Panc1 (cell line): ENCODE results near the gene SYNM. TPM values are rescaled to one million over a fixed set of nuclear protein-coding genes. Genes with fewer than 3 reads are reported as not detected.

ENCODE experiments used
- ATAC-seq: fragments of 200-7000 bp; cut with Tn5 transposase; 2 replicates; pipeline ENCODE4 v1.9.1; 2020; ENCODE audit warnings: mild to moderate bottlenecking, moderate library complexity
- BruUV-seq: library from RNA; stranded (reverse); fragments of 400-500 nt; replicated peaks from 2 replicates; lab custom pipeline; 2021; lab: Mats Ljungman, UMichigan
- CTCF ChIA-PET: fragments of 300-600 bp; sonication (Branson Sonifier 250); formaldehyde crosslinking; loops from one replicate; lab custom pipeline; 2022; ENCODE audit warnings: antibody characterized with exemption; lab: Charles Lee
- POLR2A ChIA-PET: fragments of 300-600 bp; sonication (Branson Sonifier 250); formaldehyde crosslinking; loops from one replicate; lab custom pipeline; 2022; ENCODE audit warnings: antibody characterized with exemption; lab: Charles Lee
- DNase-seq: peaks from one replicate; pipeline ENCODE4 v3.0.0-alpha.2; 2010; ENCODE audit warnings: low read depth, low spot score
- H3K27ac ChIP-seq: 2 replicates; pipeline ENCODE4 v1.5.1; 2011; ENCODE audit warnings: mild to moderate bottlenecking, low read length, inconsistent platforms
- H3K27me3 ChIP-seq: fragments of 200-500 bp; sonication (Bioruptor generic); 2 replicates; pipeline ENCODE4 v1.6.0; 2014; ENCODE audit warnings: low read length, inconsistent platforms; ENCODE audit not compliant: control insufficient read depth, insufficient read depth
- H3K36me3 ChIP-seq: fragments of 200-500 bp; sonication (Bioruptor generic); 2 replicates; pipeline ENCODE4 v1.5.1; 2014; ENCODE audit warnings: inconsistent platforms, mild to moderate bottlenecking, low read length, moderate library complexity; ENCODE audit not compliant: control insufficient read depth, insufficient read depth
- H3K4me1 ChIP-seq: 2 replicates; pipeline ENCODE4 v1.5.1; 2011; ENCODE audit warnings: inconsistent platforms, mild to moderate bottlenecking, low read length, moderate library complexity; ENCODE audit not compliant: control insufficient read depth, insufficient read depth
- H3K4me3 ChIP-seq, 2 experiments: 2 replicates each; pipeline ENCODE4 v1.5.1; 2011 to 2012; ENCODE audit warnings: low read depth in 2 of 2, low read length in 2 of 2, mild to moderate bottlenecking in 2 of 2, inconsistent platforms in 1 of 2, moderate library complexity in 1 of 2
- H3K9me3 ChIP-seq: fragments of 200-500 bp; sonication (Bioruptor generic); 2 replicates; pipeline ENCODE4 v1.5.1; 2014; ENCODE audit warnings: low read depth, mild to moderate bottlenecking, inconsistent platforms, low read length, moderate library complexity; ENCODE audit not compliant: control insufficient read depth, insufficient read depth
- POLR2AphosphoS5 ChIP-seq: IDR thresholded peaks from 2 replicates; pipeline ENCODE4 v1.6.1; 2012; ENCODE audit warnings: mild to moderate bottlenecking, low read depth, low read length, moderate library complexity
- REST ChIP-seq, 2 experiments: IDR thresholded peaks; 2 replicates each; pipeline ENCODE4 v1.6.1; 2011 to 2012; ENCODE audit warnings: low read depth in 2 of 2, control low read depth in 1 of 2, low read length in 1 of 2, mild to moderate bottlenecking in 1 of 2, moderate library complexity in 1 of 2; ENCODE audit not compliant: insufficient read depth in 1 of 2
- SIN3A ChIP-seq: IDR thresholded peaks from 2 replicates; pipeline ENCODE4 v1.6.1; 2012; ENCODE audit warnings: low read depth, mild to moderate bottlenecking, low read length, moderate library complexity, borderline replicate concordance; ENCODE audit not compliant: insufficient read depth
- TCF7L2 ChIP-seq: IDR thresholded peaks from 2 replicates; pipeline ENCODE4 v1.6.1; 2011; ENCODE audit warnings: mild to moderate bottlenecking, low read depth, low read length, inconsistent platforms
- in situ Hi-C: cut with HindIII; loops from 2 replicates; pipeline ENCODE4 v1.10.0; 2016; ENCODE audit warnings: low sequenced_read_pairs, low pct_unique_long_range_greater_than_20kb
- intact Hi-C: fragments of 100-400 bp; cut with micrococcal nuclease; formaldehyde crosslinking; loops from one replicate; pipeline ENCODE4 v1.10.0; 2022; ENCODE audit not compliant: unreplicated experiment
- total RNA-seq: library from RNA; stranded (reverse); gene quantifications from one replicate; pipeline ENCODE4 v1.2.1, GENCODE V29; 2021; ENCODE audit not compliant: unreplicated experiment
- TF ChIP-seq, protein P1 (sequence below): fragments of 450-650 bp; IDR thresholded peaks from 2 replicates; pipeline ENCODE4 v1.5.1; 2017; ENCODE audit warnings: mild to moderate bottlenecking

Gene SYNM
- total RNA-seq, 1 experiment from 2014 or later = 38.9 TPM

GRCh38 chr15:99122831-99123712, 18.2 kb downstream of the SYNM start:
- TF ChIP-seq POLR2AphosphoS5 (no peak), REST (IDR thresholded peaks at IDR 0.05; ENCODE audit: insufficient read depth in 1 of 2, low read depth in 2 of 2, low read length in 1 of 2) (no peak), SIN3A (no peak), TCF7L2 (no peak)
- TF ChIP-seq, protein P1, sequence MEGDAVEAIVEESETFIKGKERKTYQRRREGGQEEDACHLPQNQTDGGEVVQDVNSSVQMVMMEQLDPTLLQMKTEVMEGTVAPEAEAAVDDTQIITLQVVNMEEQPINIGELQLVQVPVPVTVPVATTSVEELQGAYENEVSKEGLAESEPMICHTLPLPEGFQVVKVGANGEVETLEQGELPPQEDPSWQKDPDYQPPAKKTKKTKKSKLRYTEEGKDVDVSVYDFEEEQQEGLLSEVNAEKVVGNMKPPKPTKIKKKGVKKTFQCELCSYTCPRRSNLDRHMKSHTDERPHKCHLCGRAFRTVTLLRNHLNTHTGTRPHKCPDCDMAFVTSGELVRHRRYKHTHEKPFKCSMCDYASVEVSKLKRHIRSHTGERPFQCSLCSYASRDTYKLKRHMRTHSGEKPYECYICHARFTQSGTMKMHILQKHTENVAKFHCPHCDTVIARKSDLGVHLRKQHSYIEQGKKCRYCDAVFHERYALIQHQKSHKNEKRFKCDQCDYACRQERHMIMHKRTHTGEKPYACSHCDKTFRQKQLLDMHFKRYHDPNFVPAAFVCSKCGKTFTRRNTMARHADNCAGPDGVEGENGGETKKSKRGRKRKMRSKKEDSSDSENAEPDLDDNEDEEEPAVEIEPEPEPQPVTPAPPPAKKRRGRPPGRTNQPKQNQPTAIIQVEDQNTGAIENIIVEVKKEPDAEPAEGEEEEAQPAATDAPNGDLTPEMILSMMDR = no peak
- Histone ChIP-seq H3K4me1 (peaks cover 38% of the 10 kb centered on the region), H3K27me3 (no peaks in the 10 kb centered on the region), H3K9me3 (no peaks in the 10 kb centered on the region), H3K4me3 (peak overlapping the region; percentile 21 to 32), H3K36me3 (peaks cover 3% of the 10 kb centered on the region; the same call in 1 of the 2 replicates), H3K27ac (peak overlapping the region; percentile 92)
- ChIA-PET POLR2A (no interaction called here), CTCF (interaction anchor here (0.6 kb wide), 1 partner anchor 683 kb away, joined by 3 read pairs; no protein-coding TSS in a partner anchor)
- in situ Hi-C loops = no loop called here
- intact Hi-C loops = no loop called here
- no TSS peak for BruUV-seq
- ATAC-seq (no peak), DNase-seq (no peak)

DNA sequence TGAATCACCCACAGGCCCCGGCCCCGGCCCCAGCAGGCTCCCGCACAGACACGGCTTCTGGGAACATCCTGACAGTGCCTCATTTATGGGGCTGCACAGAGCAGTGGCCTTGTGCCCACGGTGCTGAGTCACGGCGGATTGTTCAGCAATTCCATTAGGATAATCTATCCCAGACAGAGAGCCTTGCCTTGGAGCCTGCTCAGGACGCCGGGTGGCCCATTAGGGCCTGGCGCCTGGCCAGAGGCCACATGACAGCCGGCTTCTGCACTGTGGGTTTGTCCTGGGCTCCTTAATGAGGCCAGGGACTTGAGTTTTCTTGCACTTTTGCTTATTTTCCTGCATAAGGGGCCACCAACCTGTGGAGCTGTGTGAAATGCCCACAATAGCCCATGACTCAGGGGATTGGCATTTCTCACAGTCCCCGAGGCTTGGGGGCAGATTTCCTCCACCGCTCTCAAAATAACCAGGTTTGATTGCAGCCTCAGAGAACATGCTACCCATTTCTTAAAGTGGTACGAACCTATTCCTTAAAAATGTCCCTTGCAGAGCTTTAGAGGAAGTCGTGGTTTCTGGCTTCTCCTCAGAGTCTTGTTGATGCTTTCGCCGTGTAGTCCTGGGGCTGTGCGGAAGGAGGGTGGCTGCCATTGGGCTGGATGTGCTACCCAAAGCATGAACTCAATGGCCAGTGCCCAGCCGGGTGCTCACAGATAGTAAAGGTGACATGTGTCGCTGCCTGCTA, 19.0 kb downstream of the SYNM start:
- in situ Hi-C loops (no loop called here), intact Hi-C loops (no loop called here)
- ATAC-seq (peak; percentile 94), DNase-seq (no peak)
- no TSS peak for BruUV-seq
- Histone ChIP-seq H3K4me1 (peaks cover 38% of the 10 kb centered on the region), H3K27me3 (no peaks in the 10 kb centered on the region), H3K4me3 (peak overlapping the region; percentile 21 to 32), H3K9me3 (no peaks in the 10 kb centered on the region), H3K27ac (peak overlapping the region; percentile 92), H3K36me3 (peaks cover 5% of the 10 kb centered on the region; the same call in 1 of the 2 replicates)
- ChIA-PET CTCF (no interaction called here), POLR2A (no interaction called here)
- TF ChIP-seq REST (IDR thresholded peaks at IDR 0.05; ENCODE audit: insufficient read depth in 1 of 2, low read depth in 2 of 2, low read length in 1 of 2) = no peak
- 0 out of 2 replicates have a peak, but pooled peaks have one; percentile 31 for TF ChIP-seq TCF7L2
- TF ChIP-seq POLR2AphosphoS5 = peak; percentile 48; the same call in 1 of the 2 replicates
- TF ChIP-seq, protein P1 = no peak
- 0 out of 2 replicates have a peak, but pooled peaks have one; percentile 19 for TF ChIP-seq SIN3A
